Fibroblast of lung (primary cell): ENCODE results near the gene TJP1.

Experiments
- CTCF ChIP-seq, 2 donors: IDR thresholded peaks in 1 of 2; conservative IDR thresholded peaks in 1 of 2; 1 replicate in 1 of 2; 2 replicates in 1 of 2; pipeline ENCODE4 v1.5.1; 2011 to 2012; ENCODE audit warnings: low read length in 2 of 2, control low read depth in 1 of 2, inconsistent platforms in 1 of 2, low read depth in 1 of 2, mild to moderate bottlenecking in 1 of 2
- EZH2 ChIP-seq: IDR thresholded peaks from 2 replicates; pipeline ENCODE4 v1.5.1; 2012; ENCODE audit warnings: low read length, control low read depth, mild to moderate bottlenecking; ENCODE audit errors: missing control alignments

DNA sequence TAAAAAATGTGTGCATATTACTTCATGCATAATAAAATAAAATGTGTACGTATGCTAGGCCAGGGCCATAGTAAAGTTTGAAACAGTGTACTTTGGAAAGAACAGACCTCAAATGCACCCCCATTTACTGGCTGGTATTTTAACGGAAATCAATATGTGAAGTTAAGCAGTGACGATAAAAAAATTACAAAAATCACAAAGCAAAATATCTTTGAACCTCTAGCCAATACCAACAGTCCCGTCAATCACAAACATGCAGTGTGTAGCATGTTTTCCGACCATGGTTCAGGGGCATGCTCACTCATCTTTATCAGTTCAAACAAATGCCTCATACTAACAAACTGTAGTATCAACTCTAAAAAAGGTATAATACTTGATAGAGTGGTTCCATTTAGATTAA is 121.1 kb downstream of the TJP1 start:
- TF ChIP-seq CTCF (conservative IDR thresholded peaks at IDR 0.05 in 1 of 2, IDR thresholded peaks at IDR 0.05 in 1 of 2; ENCODE audit: low read depth in 1 of 2, low read length in 2 of 2) = no peak
- no peak for TF ChIP-seq EZH2
